ENCODE results near the gene RDM1. TPM values are rescaled to one million over a fixed set of nuclear protein-coding genes. Genes with fewer than 3 reads are reported as not detected.

The RDM1 gene
- total RNA-seq, 1 experiment from 2014 or later = 11.7 TPM

DNA sequence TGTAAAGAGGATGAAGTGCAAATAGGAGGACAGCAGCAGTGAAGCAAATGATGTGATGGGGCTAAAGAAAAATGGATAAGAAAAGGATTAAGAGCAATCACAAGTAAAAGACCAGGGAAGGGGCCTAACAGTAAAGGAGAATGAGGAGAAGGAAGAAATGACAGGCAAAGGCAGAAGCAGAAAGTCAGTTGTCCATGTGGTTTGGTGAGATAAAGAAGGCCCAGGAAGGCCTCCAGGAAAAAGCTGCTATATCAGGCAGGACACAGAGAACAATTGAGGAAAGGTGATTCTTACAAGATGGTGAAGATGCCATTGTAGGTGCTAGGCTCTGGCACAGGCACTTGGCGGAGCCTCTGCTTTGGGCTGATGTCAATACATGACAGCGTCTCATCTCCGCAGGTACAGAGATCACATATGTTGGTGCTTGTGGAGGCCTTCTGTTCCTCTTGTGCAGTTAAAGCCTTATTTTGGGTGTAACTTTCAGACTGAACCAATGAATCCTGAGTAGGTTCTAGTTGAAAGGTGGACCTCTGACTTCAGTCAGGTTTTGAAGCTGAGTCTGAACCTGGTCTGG is 18.1 kb downstream of the RDM1 start:
- Histone ChIP-seq H3K4me1 (ENCODE audit: control insufficient read depth in 1 of 2, insufficient read depth in 2 of 2, low read length in 2 of 2) (no peaks in the 10 kb centered on the region), H4K20me1 (ENCODE audit: insufficient read depth) (no peaks in the 10 kb centered on the region), H3K9me3 (ENCODE audit: control insufficient read depth in 1 of 2, insufficient read depth in 1 of 2, low read depth in 1 of 2, low read length in 2 of 2) (no peaks in the 10 kb centered on the region), H3K9me2 (ENCODE audit: insufficient read depth) (no peaks in the 10 kb centered on the region), H2AFZ (ENCODE audit: low read depth, low read length, poor library complexity, severe bottlenecking) (no peak overlapping the region), H3K27ac (ENCODE audit: low read depth, low read length) (no peak overlapping the region), H3K79me2 (ENCODE audit: insufficient read depth, low read length) (no peaks in the 10 kb centered on the region), H3K4me2 (ENCODE audit: low read length) (no peak overlapping the region), H3K36me3 (ENCODE audit: control insufficient read depth in 1 of 2, insufficient read depth in 2 of 2, low read length in 2 of 2) (no peaks in the 10 kb centered on the region), H3K27me3 (ENCODE audit: insufficient read depth, low read length) (no peaks in the 10 kb centered on the region), H3K4me3 (replicated peaks in 1 of 2; ENCODE audit: low read depth in 1 of 2, low read length in 2 of 2) (no peak overlapping the region), H3K9ac (ENCODE audit: low read length) (no peak overlapping the region)
- CTCF ChIA-PET = no interaction called here
- TF ChIP-seq, protein P1, sequence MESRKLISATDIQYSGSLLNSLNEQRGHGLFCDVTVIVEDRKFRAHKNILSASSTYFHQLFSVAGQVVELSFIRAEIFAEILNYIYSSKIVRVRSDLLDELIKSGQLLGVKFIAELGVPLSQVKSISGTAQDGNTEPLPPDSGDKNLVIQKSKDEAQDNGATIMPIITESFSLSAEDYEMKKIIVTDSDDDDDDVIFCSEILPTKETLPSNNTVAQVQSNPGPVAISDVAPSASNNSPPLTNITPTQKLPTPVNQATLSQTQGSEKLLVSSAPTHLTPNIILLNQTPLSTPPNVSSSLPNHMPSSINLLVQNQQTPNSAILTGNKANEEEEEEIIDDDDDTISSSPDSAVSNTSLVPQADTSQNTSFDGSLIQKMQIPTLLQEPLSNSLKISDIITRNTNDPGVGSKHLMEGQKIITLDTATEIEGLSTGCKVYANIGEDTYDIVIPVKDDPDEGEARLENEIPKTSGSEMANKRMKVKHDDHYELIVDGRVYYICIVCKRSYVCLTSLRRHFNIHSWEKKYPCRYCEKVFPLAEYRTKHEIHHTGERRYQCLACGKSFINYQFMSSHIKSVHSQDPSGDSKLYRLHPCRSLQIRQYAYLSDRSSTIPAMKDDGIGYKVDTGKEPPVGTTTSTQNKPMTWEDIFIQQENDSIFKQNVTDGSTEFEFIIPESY (IDR thresholded peaks at IDR 0.05; ENCODE audit: extremely low read depth, insufficient replicate concordance, low read length) = no peak
- TF ChIP-seq POLR2AphosphoS5 (IDR thresholded peaks at IDR 0.05; ENCODE audit: low read depth, low read length) (no peak), SRF (IDR thresholded peaks at IDR 0.05; ENCODE audit: low read depth) (no peak), FOSL1 (IDR thresholded peaks at IDR 0.05; ENCODE audit: low read depth) (no peak), SP1 (IDR thresholded peaks at IDR 0.05; ENCODE audit: low read depth) (no peak), POLR2A (IDR thresholded peaks at IDR 0.05; ENCODE audit: borderline replicate concordance, extremely low read depth, insufficient read depth, insufficient read length) (no peak), ELF1 (IDR thresholded peaks at IDR 0.05; ENCODE audit: borderline replicate concordance, low read depth) (no peak), EGR1 (IDR thresholded peaks at IDR 0.05; ENCODE audit: low read depth) (no peak), TCF7L2 (IDR thresholded peaks at IDR 0.05; ENCODE audit: borderline replicate concordance, extremely low read depth, insufficient read depth, insufficient read length) (no peak), ZFX (IDR thresholded peaks at IDR 0.05) (no peak), SIN3A (IDR thresholded peaks at IDR 0.05; ENCODE audit: low read depth) (no peak), CEBPB (IDR thresholded peaks at IDR 0.05; ENCODE audit: low read depth) (no peak), YY1 (IDR thresholded peaks at IDR 0.05; ENCODE audit: extremely low read depth, insufficient replicate concordance, low read depth, low read length) (no peak), EZH2phosphoT487 (IDR thresholded peaks at IDR 0.05; ENCODE audit: borderline replicate concordance) (no peak), CBX3 (IDR thresholded peaks at IDR 0.05; ENCODE audit: low read depth) (no peak)
- TF ChIP-seq, protein P2, sequence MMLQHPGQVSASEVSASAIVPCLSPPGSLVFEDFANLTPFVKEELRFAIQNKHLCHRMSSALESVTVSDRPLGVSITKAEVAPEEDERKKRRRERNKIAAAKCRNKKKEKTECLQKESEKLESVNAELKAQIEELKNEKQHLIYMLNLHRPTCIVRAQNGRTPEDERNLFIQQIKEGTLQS (IDR thresholded peaks at IDR 0.05) = no peak
- TF ChIP-seq, protein P3, sequence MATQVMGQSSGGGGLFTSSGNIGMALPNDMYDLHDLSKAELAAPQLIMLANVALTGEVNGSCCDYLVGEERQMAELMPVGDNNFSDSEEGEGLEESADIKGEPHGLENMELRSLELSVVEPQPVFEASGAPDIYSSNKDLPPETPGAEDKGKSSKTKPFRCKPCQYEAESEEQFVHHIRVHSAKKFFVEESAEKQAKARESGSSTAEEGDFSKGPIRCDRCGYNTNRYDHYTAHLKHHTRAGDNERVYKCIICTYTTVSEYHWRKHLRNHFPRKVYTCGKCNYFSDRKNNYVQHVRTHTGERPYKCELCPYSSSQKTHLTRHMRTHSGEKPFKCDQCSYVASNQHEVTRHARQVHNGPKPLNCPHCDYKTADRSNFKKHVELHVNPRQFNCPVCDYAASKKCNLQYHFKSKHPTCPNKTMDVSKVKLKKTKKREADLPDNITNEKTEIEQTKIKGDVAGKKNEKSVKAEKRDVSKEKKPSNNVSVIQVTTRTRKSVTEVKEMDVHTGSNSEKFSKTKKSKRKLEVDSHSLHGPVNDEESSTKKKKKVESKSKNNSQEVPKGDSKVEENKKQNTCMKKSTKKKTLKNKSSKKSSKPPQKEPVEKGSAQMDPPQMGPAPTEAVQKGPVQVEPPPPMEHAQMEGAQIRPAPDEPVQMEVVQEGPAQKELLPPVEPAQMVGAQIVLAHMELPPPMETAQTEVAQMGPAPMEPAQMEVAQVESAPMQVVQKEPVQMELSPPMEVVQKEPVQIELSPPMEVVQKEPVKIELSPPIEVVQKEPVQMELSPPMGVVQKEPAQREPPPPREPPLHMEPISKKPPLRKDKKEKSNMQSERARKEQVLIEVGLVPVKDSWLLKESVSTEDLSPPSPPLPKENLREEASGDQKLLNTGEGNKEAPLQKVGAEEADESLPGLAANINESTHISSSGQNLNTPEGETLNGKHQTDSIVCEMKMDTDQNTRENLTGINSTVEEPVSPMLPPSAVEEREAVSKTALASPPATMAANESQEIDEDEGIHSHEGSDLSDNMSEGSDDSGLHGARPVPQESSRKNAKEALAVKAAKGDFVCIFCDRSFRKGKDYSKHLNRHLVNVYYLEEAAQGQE (IDR thresholded peaks at IDR 0.05; ENCODE audit: low read depth) = no peak
- TF ChIP-seq, protein P4, sequence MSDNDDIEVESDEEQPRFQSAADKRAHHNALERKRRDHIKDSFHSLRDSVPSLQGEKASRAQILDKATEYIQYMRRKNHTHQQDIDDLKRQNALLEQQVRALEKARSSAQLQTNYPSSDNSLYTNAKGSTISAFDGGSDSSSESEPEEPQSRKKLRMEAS (IDR thresholded peaks at IDR 0.05) = no peak
- no peak for ATAC-seq
- DNase-seq (ENCODE audit: low read depth, low spot score) = no peak
- BruUV-seq (replicated peaks) = no TSS peak
- RAD21 ChIA-PET (ENCODE audit: low non-redundant PET in 1 of 2, low total read pairs in 2 of 2, uncharacterized antibody in 2 of 2, unreplicated experiment in 2 of 2) = no interaction called here
- intact Hi-C loops (cut with micrococcal nuclease) = no loop called here
- POLR2A ChIA-PET = no interaction called here
